D341Med (cell line): Measurements from ENCODE around the gene GNG14.
A peak's percentile ranks its signal among the peaks of the same experiment; 100 is the strongest.
"Not testable (repeated sequence)": the region's sequence is repeated elsewhere in the genome, so short reads cannot be mapped to it uniquely, and the experiment has no call there.

ENCODE experiments used
- DNase-seq: peaks from one replicate; pipeline ENCODE4 v3.0.0; 2012; ENCODE audit warnings: low spot score

GNG14 gene

GRCh38 chr19:12687496-12688196 lies at the start of gene GNG14:
Gene GNG14, plus strand, starts transcription at chr19:12687998. Its CDS starts 51 bp downstream, at chr19:12688049.
- no peak for DNase-seq

- DNase-seq = peak; percentile 20
Measured at GRCh38 chr19:12638611-12639182, 49.1 kb upstream of the GNG14 start.

- peak; percentile 89 for DNase-seq
Measured at GRCh38 chr19:12639901-12640613, 47.7 kb upstream of the GNG14 start.

- peak; percentile 13 for DNase-seq
Measured at GRCh38 chr19:12641456-12641855, 46.3 kb upstream of the GNG14 start.

GRCh38 chr19:12642506-12642905 lies 45.3 kb upstream of the GNG14 start:
- no peak for DNase-seq

GRCh38 chr19:12643716-12644115 lies 44.1 kb upstream of the GNG14 start:
- not testable (repeated sequence) for DNase-seq

GRCh38 chr19:12646551-12646950 lies 41.2 kb upstream of the GNG14 start:
- DNase-seq = peak; percentile 18

GRCh38 chr19:12647047-12647446 lies 40.8 kb upstream of the GNG14 start:
- peak; percentile 20 for DNase-seq

- peak; percentile 54 for DNase-seq
Measured at GRCh38 chr19:12647490-12648071, 40.2 kb upstream of the GNG14 start.

- peak; percentile 42 for DNase-seq
Measured at GRCh38 chr19:12648088-12648487, 39.7 kb upstream of the GNG14 start.

- DNase-seq = peak; percentile 22
Measured at GRCh38 chr19:12649941-12650340, 37.9 kb upstream of the GNG14 start.

- peak; percentile 22 for DNase-seq
Measured at GRCh38 chr19:12652219-12652618, 35.6 kb upstream of the GNG14 start.

- no peak for DNase-seq
Measured at GRCh38 chr19:12655546-12655945, 32.3 kb upstream of the GNG14 start.

- DNase-seq = no peak
Measured at GRCh38 chr19:12656899-12657571, 30.8 kb upstream of the GNG14 start.

GRCh38 chr19:12657966-12658365 lies 29.8 kb upstream of the GNG14 start:
- no peak for DNase-seq

GRCh38 chr19:12660980-12661379 lies 26.8 kb upstream of the GNG14 start:
- no peak for DNase-seq

- DNase-seq = no peak
Measured at GRCh38 chr19:12664406-12665280, 23.2 kb upstream of the GNG14 start.

GRCh38 chr19:12665281-12665573 lies 22.6 kb upstream of the GNG14 start:
- DNase-seq = no peak

GRCh38 chr19:12665671-12666264 lies 22.0 kb upstream of the GNG14 start:
- DNase-seq = no peak

GRCh38 chr19:12666265-12667048 lies 21.3 kb upstream of the GNG14 start, which contains the start of the genes MAN2B1 and WDR83:
Gene MAN2B1, minus strand, starts transcription at chr19:12666742. Its CDS starts 41 bp downstream, at chr19:12666701.
Gene WDR83, plus strand, starts transcription at chr19:12666807. Its CDS starts 2,984 bp downstream, at chr19:12669791.
- peak; percentile 97 for DNase-seq
